Endothelial cell of umbilical vein (primary cell): ENCODE data around the gene CECR2. TPM values are rescaled to one million over a fixed set of nuclear protein-coding genes. Genes with fewer than 3 reads are reported as not detected.

Experiments used
- BruUV-seq: library from RNA; stranded (reverse); fragments of 400-500 nt; replicated peaks from 2 replicates; lab custom pipeline; 2021; lab: Mats Ljungman, UMichigan
- CTCF ChIA-PET: fragments of 300-600, 350-600 bp; sonication (Branson Sonifier 250); formaldehyde crosslinking; loops from one replicate; lab custom pipeline; 2021; ENCODE audit warnings: antibody characterized with exemption, inconsistent platforms; lab: Charles Lee
- POLR2A ChIA-PET: fragments of 300-600, 350-600 bp; sonication (Branson Sonifier 250); formaldehyde crosslinking; loops from one replicate; lab custom pipeline; 2021; ENCODE audit warnings: antibody characterized with exemption, inconsistent platforms; lab: Charles Lee
- DNase-seq: peaks from one replicate; pipeline ENCODE4 v3.0.0-alpha.2; 2011; ENCODE audit warnings: low read depth, low spot score
- FAIRE-seq: peaks from 2 replicates; lab custom pipeline; 2011; peaks lifted over from hg19 to GRCh38; lab: Jason Lieb, UNC
- H2AFZ ChIP-seq: 2 replicates; pipeline ENCODE4 v1.6.0; 2012; ENCODE audit warnings: low read depth, low read length, control low read depth, inconsistent platforms
- H3K27ac ChIP-seq: 2 replicates; pipeline ENCODE4 v1.5.1; 2011; ENCODE audit warnings: low read depth, mild to moderate bottlenecking, control low read depth, low read length, moderate library complexity; ENCODE audit not compliant: insufficient read depth
- H3K27me3 ChIP-seq, 2 experiments: 2 replicates each; pipeline versions ENCODE4 v1.6.0 to v1.6.1; 2011; ENCODE audit warnings: low read length in 2 of 2, mixed read lengths in 1 of 2; ENCODE audit not compliant: control insufficient read depth in 2 of 2, insufficient read depth in 2 of 2
- H3K36me3 ChIP-seq, 2 experiments: 2 replicates in 1 of 2; 3 replicates in 1 of 2; pipeline ENCODE4 v1.5.1; 2011; ENCODE audit warnings: low read length in 2 of 2, mild to moderate bottlenecking in 1 of 2, moderate library complexity in 1 of 2; ENCODE audit not compliant: control insufficient read depth in 2 of 2, insufficient read depth in 2 of 2; ENCODE audit errors: extremely low read depth in 1 of 2
- H3K4me1 ChIP-seq: 3 replicates; pipeline ENCODE4 v1.5.1; 2011; ENCODE audit warnings: mild to moderate bottlenecking, low read length; ENCODE audit not compliant: control insufficient read depth, insufficient read depth; ENCODE audit errors: extremely low read depth
- H3K4me2 ChIP-seq: 2 replicates; pipeline ENCODE4 v1.6.1; 2011; ENCODE audit warnings: low read length, control low read depth, mixed read lengths; ENCODE audit not compliant: insufficient read depth
- H3K4me3 ChIP-seq, 3 experiments: fragments of 200-600 bp in 1 of 3; sonication (generic), shearing (Covaris generic) in 1 of 3; replicated peaks in 1 of 3; 2 replicates each; pipeline ENCODE4 v1.5.1; 2011 to 2016; ENCODE audit warnings: control low read depth in 3 of 3, low read length in 3 of 3, mild to moderate bottlenecking in 2 of 3, inconsistent platforms in 1 of 3, low read depth in 1 of 3, moderate library complexity in 1 of 3; ENCODE audit not compliant: insufficient read depth in 1 of 3
- H3K79me2 ChIP-seq: 2 replicates; pipeline ENCODE4 v1.6.0; 2012; ENCODE audit warnings: low read length, inconsistent platforms; ENCODE audit not compliant: control insufficient read depth, insufficient read depth
- H3K9ac ChIP-seq: replicated peaks from 2 replicates; pipeline ENCODE3; 2011; ENCODE audit warnings: low read length, control low read depth; ENCODE audit not compliant: insufficient read depth; ENCODE audit errors: extremely low read depth
- H3K9me1 ChIP-seq: replicated peaks from 3 replicates; pipeline ENCODE4 v1.6.0; 2011; ENCODE audit warnings: mild to moderate bottlenecking, low read length; ENCODE audit not compliant: control insufficient read depth, insufficient read depth; ENCODE audit errors: extremely low read depth
- H3K9me3 ChIP-seq: replicated peaks from 2 replicates; pipeline ENCODE4 v1.5.1; 2012; ENCODE audit warnings: low read length, inconsistent platforms; ENCODE audit not compliant: control insufficient read depth, insufficient read depth
- H4K20me1 ChIP-seq: replicated peaks from 2 replicates; pipeline ENCODE3; 2011; ENCODE audit warnings: mild to moderate bottlenecking, low read length; ENCODE audit not compliant: control insufficient read depth, insufficient read depth; ENCODE audit errors: extremely low read depth
- EZH2 ChIP-seq: IDR thresholded peaks from 2 replicates; pipeline ENCODE4 v1.6.1; 2012; ENCODE audit warnings: borderline replicate concordance, low read depth, mild to moderate bottlenecking, moderate library complexity, low read length, inconsistent platforms; ENCODE audit not compliant: severe bottlenecking
- FOS ChIP-seq: IDR thresholded peaks from 2 replicates; pipeline ENCODE4 v1.6.1; 2011; ENCODE audit warnings: mild to moderate bottlenecking, low read length, moderate library complexity, borderline replicate concordance; ENCODE audit not compliant: insufficient read depth
- GATA2 ChIP-seq: IDR thresholded peaks from 2 replicates; pipeline ENCODE4 v1.7.0; 2011; ENCODE audit warnings: low read depth, mild to moderate bottlenecking, moderate library complexity, mixed read lengths, low read length; ENCODE audit not compliant: insufficient read length, insufficient read depth
- JUN ChIP-seq: IDR thresholded peaks from 2 replicates; pipeline ENCODE4 v1.6.1; 2011; ENCODE audit warnings: borderline replicate concordance, low read depth; ENCODE audit not compliant: insufficient read length, insufficient read depth
- MYC ChIP-seq: IDR thresholded peaks from one replicate; pipeline ENCODE4 v1.6.1; 2011; ENCODE audit warnings: mild to moderate bottlenecking, low read depth, low read length
- POLR2A ChIP-seq: IDR thresholded peaks from 2 replicates; pipeline ENCODE4 v1.6.1; 2012; ENCODE audit warnings: low read depth, mild to moderate bottlenecking, control low read depth, low read length
- POLR2AphosphoS5 ChIP-seq: IDR thresholded peaks from 2 replicates; pipeline ENCODE4 v1.6.1; 2012; ENCODE audit warnings: low read depth, mild to moderate bottlenecking, control low read depth, low read length, moderate library complexity; ENCODE audit not compliant: insufficient read depth
- dilution Hi-C: fragments of 300-500 bp; cut with MboI; formaldehyde crosslinking; loops from one replicate; pipeline ENCODE4 v1.15.0; 2019; ENCODE audit warnings: low sequenced_read_pairs; ENCODE audit not compliant: extremely low pct_ligation_motif_present
- intact Hi-C: fragments of 100-400 bp; cut with micrococcal nuclease; formaldehyde crosslinking; loops from one replicate; pipeline ENCODE4 v1.10.0; 2022
- polyA plus RNA-seq, 4 experiments: library from polyadenylated mRNA; depleted of rRNA in 3 of 4; stranded (reverse) in 3 of 4; unstranded in 1 of 4; fragments of >200 nt; gene quantifications; 2 replicates each; pipeline versions ENCODE4 v1.2.1 to v1.2.3, GENCODE V29; 2011 to 2012; ENCODE audit warnings: missing spikeins in 1 of 4
- total RNA-seq: library from RNA; stranded (reverse); gene quantifications from 2 replicates; pipeline ENCODE4 v1.2.3, GENCODE V29; 2021
- TF ChIP-seq, protein P1 (sequence below), 2 donors: IDR thresholded peaks; 1 replicate in 1 of 2; 2 replicates in 1 of 2; pipeline ENCODE4 v1.5.1; 2011; ENCODE audit warnings: low read length in 2 of 2, mild to moderate bottlenecking in 2 of 2, moderate library complexity in 2 of 2, control low read depth in 1 of 2, inconsistent platforms in 1 of 2, low read depth in 1 of 2; ENCODE audit not compliant: insufficient read depth in 1 of 2; ENCODE audit errors: extremely low read depth in 1 of 2
- TF ChIP-seq, protein P2 (sequence below): IDR thresholded peaks from 2 replicates; pipeline ENCODE4 v1.6.1; 2011; ENCODE audit not compliant: insufficient read depth, insufficient read length

CECR2 gene
- total and polyA plus RNA-seq, 2 donors (not counting 3 experiments of a cell fraction or from before 2014, with no cell fraction given), result 0.01 TPM; not detected in 1

DNA sequence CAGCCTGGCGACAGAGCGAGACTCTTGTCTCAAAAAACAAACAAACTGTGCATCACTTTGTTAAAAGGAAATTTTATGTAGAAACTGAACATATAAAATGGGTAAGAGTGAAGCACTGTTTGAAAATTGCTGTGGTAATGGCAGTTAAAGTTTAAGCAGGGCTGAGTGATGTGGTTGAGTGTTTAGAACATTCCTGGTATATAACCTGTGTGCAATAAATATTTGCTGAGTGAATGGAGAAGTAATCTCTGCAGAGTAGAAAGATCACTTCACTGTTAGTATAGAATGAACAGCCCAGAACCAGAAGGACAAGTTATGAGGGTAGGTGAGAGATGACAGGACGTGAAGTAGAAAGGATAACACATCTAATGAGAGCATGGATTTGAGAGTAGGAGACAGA lies 27.3 kb downstream of the CECR2 start:
- Histone ChIP-seq H3K4me1 (no peaks in the 10 kb centered on the region), H3K4me2 (no peak overlapping the region), H3K36me3 (no peaks in the 10 kb centered on the region), H3K27me3 (peaks cover 0 to 5% of the 10 kb centered on the region in 2 experiments), H2AFZ (no peak overlapping the region), H3K9ac (no peak overlapping the region), H3K9me3 (no peaks in the 10 kb centered on the region), H3K4me3 (no peak overlapping the region), H3K79me2 (no peaks in the 10 kb centered on the region), H3K27ac (no peak overlapping the region), H4K20me1 (no peaks in the 10 kb centered on the region), H3K9me1 (no peaks in the 10 kb centered on the region)
- intact Hi-C loops (no loop called here), dilution Hi-C loops (no loop called here)
- DNase-seq, result no peak
- TF ChIP-seq, protein P1, sequence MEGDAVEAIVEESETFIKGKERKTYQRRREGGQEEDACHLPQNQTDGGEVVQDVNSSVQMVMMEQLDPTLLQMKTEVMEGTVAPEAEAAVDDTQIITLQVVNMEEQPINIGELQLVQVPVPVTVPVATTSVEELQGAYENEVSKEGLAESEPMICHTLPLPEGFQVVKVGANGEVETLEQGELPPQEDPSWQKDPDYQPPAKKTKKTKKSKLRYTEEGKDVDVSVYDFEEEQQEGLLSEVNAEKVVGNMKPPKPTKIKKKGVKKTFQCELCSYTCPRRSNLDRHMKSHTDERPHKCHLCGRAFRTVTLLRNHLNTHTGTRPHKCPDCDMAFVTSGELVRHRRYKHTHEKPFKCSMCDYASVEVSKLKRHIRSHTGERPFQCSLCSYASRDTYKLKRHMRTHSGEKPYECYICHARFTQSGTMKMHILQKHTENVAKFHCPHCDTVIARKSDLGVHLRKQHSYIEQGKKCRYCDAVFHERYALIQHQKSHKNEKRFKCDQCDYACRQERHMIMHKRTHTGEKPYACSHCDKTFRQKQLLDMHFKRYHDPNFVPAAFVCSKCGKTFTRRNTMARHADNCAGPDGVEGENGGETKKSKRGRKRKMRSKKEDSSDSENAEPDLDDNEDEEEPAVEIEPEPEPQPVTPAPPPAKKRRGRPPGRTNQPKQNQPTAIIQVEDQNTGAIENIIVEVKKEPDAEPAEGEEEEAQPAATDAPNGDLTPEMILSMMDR (IDR thresholded peaks at IDR 0.05; ENCODE audit: extremely low read depth in 1 of 2, insufficient read depth in 1 of 2, low read depth in 1 of 2, low read length in 2 of 2), result no peak
- no TSS peak for BruUV-seq
- ChIA-PET POLR2A (no interaction called here), CTCF (no interaction called here)
- no peak for FAIRE-seq

DNA sequence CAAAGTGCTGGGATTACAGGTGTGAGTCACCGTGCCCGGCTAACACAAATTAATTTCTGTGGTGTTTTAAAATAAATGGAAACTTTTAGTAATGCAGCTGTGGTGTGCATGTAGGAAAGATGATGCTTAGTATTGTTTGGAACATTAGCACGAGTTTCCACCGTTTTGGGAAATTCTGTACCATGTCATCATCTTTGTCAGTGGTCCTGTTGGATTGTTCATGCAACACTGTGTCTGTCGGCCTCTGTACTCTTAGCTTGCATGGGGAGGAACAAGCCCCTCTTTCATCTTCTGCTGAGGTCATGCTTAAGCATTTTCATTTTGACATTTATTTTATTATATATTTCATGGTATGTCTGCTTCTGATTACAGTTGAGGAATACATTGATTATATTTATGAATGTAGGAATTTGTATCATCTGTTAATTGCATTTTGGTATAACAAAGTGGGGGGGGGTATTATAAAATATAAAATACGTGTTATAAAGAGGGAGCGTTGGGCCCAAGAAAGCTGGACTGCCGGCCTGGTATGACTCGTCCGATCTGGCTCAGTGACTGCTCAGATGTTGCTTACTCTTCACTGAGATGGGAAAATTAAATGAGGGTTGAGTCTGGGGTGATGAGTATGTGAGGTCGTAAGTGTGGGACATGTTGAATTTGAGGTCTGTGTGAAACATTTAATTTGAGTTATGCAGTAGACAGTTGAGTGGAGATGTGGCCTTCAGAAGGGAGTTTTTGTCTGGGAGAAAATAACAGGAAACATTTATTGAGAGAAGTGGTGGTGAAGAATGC lies 28.7 kb downstream of the CECR2 start:
- POLR2A ChIA-PET, result no interaction called here
- no peak overlapping the region for H3K4me3 ChIP-seq
- no peaks in the 10 kb centered on the region for H4K20me1 ChIP-seq
- TF ChIP-seq, protein P1 (IDR thresholded peaks at IDR 0.05; ENCODE audit: extremely low read depth in 1 of 2, insufficient read depth in 1 of 2, low read depth in 1 of 2, low read length in 2 of 2), result no peak
- no peak for TF ChIP-seq FOS
- no peak for TF ChIP-seq EZH2
- TF ChIP-seq, protein P2, sequence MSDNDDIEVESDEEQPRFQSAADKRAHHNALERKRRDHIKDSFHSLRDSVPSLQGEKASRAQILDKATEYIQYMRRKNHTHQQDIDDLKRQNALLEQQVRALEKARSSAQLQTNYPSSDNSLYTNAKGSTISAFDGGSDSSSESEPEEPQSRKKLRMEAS, result no peak
- TF ChIP-seq JUN, result no peak
- no peak for TF ChIP-seq GATA2
- TF ChIP-seq MYC, result no peak
- no peak for TF ChIP-seq POLR2A
- TF ChIP-seq POLR2AphosphoS5, result no peak
- dilution Hi-C loops, result no loop called here
- H3K4me2 ChIP-seq, result no peak overlapping the region
- H3K79me2 ChIP-seq, result no peaks in the 10 kb centered on the region
- no peaks in the 10 kb centered on the region for H3K36me3 ChIP-seq
- no peak for DNase-seq
- H3K9me3 ChIP-seq, result no peaks in the 10 kb centered on the region
- H3K27me3 ChIP-seq, result peaks cover 0 to 5% of the 10 kb centered on the region in 2 experiments
- no peak overlapping the region for H3K9ac ChIP-seq
- CTCF ChIA-PET, result no interaction called here
- no peak overlapping the region for H2AFZ ChIP-seq
- no peaks in the 10 kb centered on the region for H3K9me1 ChIP-seq
- intact Hi-C loops, result no loop called here
- H3K27ac ChIP-seq, result no peak overlapping the region
- BruUV-seq, result no TSS peak
- no peaks in the 10 kb centered on the region for H3K4me1 ChIP-seq
- FAIRE-seq, result no peak
